Spleen (tissue), 11 donors: Measurements from ENCODE around the gene ZNF266. TPM values are rescaled to one million over a fixed set of nuclear protein-coding genes. Genes with fewer than 3 reads are reported as not detected.
A peak's percentile ranks its signal among the peaks of the same experiment; 100 is the strongest.

Source experiments
- DNase-seq: peaks from one replicate; pipeline ENCODE4 v3.0.0-alpha.2; 2020
- H3K27ac ChIP-seq, 8 donors: fragments of 200-600 bp; sonication (generic) in 7 of 8; 1 replicate in 4 of 8; 2 replicates in 4 of 8; pipeline versions ENCODE4 v1.5.0 to v1.8.0; 2016 to 2021; ENCODE audit warnings: inconsistent platforms in 4 of 8, mild to moderate bottlenecking in 4 of 8, moderate library complexity in 1 of 8
- H3K27me3 ChIP-seq, 7 donors: fragments of 200-600 bp; sonication (generic) in 6 of 7; replicated peaks in 1 of 7; 1 replicate in 4 of 7; 2 replicates in 3 of 7; pipeline versions ENCODE4 v1.5.0 to v1.8.0; 2016 to 2021; ENCODE audit warnings: inconsistent platforms in 3 of 7, mild to moderate bottlenecking in 1 of 7
- H3K36me3 ChIP-seq, 6 donors: fragments of 200-600 bp; sonication (generic) in 5 of 6; 1 replicate in 4 of 6; 2 replicates in 2 of 6; pipeline versions ENCODE4 v1.5.0 to v1.8.0; 2016 to 2021; ENCODE audit warnings: inconsistent platforms in 2 of 6
- H3K4me1 ChIP-seq, 6 donors: fragments of 200-600 bp; sonication (generic) in 5 of 6; 1 replicate in 3 of 6; 2 replicates in 3 of 6; pipeline versions ENCODE4 v1.5.0 to v1.8.0; 2016 to 2021; ENCODE audit warnings: inconsistent platforms in 3 of 6
- H3K4me3 ChIP-seq, 8 donors: fragments of 200-600 bp; sonication (generic) in 7 of 8; 1 replicate in 4 of 8; 2 replicates in 4 of 8; pipeline versions ENCODE4 v1.5.0 to v1.8.0; 2016 to 2021; ENCODE audit warnings: inconsistent platforms in 4 of 8, mild to moderate bottlenecking in 4 of 8, moderate library complexity in 2 of 8
- H3K9me3 ChIP-seq, 8 donors: fragments of 200-600 bp; sonication (generic) in 7 of 8; 1 replicate in 4 of 8; 2 replicates in 4 of 8; pipeline versions ENCODE4 v1.5.0 to v1.8.0; 2016 to 2021; ENCODE audit warnings: inconsistent platforms in 4 of 8
- CTCF ChIP-seq, 11 experiments: fragments of 200-600 bp in 7 of 11; fragments of 450-650 bp in 4 of 11; sonication (generic) in 4 of 11; IDR thresholded peaks in 8 of 11; conservative IDR thresholded peaks in 3 of 11; 1 replicate in 7 of 11; 2 replicates in 4 of 11; pipeline versions ENCODE4 v1.4.0 to v1.8.0; 2016 to 2021; ENCODE audit warnings: antibody characterized with exemption in 11 of 11, inconsistent platforms in 4 of 11, mild to moderate bottlenecking in 1 of 11
- POLR2A ChIP-seq, 3 donors: fragments of 450-650 bp; IDR thresholded peaks; one replicate each; pipeline ENCODE4 v1.5.1; 2017; ENCODE audit warnings: antibody characterized with exemption in 3 of 3, mild to moderate bottlenecking in 1 of 3
- POLR2AphosphoS5 ChIP-seq, 3 donors: sonication (generic); formaldehyde crosslinking; IDR thresholded peaks; one replicate each; pipeline ENCODE4 v1.5.1; 2017; ENCODE audit warnings: antibody characterized with exemption in 3 of 3
- WGBS, 5 donors: extraction: QIAGEN DNeasy Blood & Tissue Kit in 3 of 5; methylation state at CpG; one replicate each; pipeline versions ENCODE4 v1.1.5 to v1.1.7; 2013 to 2018; 5-methylcytosine and 5-hydroxymethylcytosine counted together
- intact Hi-C: fragments of 100-400 bp; cut with DNase I; formaldehyde crosslinking; loops from one replicate; pipeline ENCODE4 v1.15.0; 2023; ENCODE audit warnings: low total_unique reads
- polyA plus RNA-seq, 3 donors: library from polyadenylated mRNA; stranded (reverse); fragments of 200-250 nt; gene quantifications; one replicate each; pipeline ENCODE4 v1.2.1, GENCODE V29; 2013
- total RNA-seq, 7 donors: library from RNA; depleted of rRNA in 3 of 7; stranded (reverse); fragments of >200 nt in 3 of 7; fragmentation: NEBNext Ultra II Directional in 4 of 7; extraction: Animal tissue kit (Norgen Biotek cat#: 25700) in 4 of 7; gene quantifications; one replicate each; pipeline versions ENCODE4 v1.1.0 to v1.2.1, GENCODE V29; 2016 to 2021
- donor health status: healthy with polysubstance abuse.
- donor health status: DM: no; HTN: no; CAD: no; lungs with moderate emphysema.
- donor health status: DM: no; HTN: no; CAD: no.
- donor health status: Bipolar disorder and iron deficiency.
- donor health status: healthy.
- donor health status: DM: no; HTN: no; CAD: no.
- donor health status: DM: yes; HTN: yes; CAD: no.

Gene ZNF266
- total and polyA plus RNA-seq, 10 donors = 26.0 to 75.5 (median 45.3) TPM

GRCh38 chr19:9413240-9413954 is 22.0 kb downstream of the ZNF266 start:
- intact Hi-C loops = no loop called here
- Histone ChIP-seq H3K9me3 (peaks cover 62 to 100% (median 100%) of the 10 kb centered on the region in 8 donors), H3K4me3 (peak overlapping the region in 1 of 8 donors; percentile 35), H3K27ac (no peak overlapping the region), H3K4me1 (no peaks in the 10 kb centered on the region), H3K27me3 (no peaks in the 10 kb centered on the region), H3K36me3 (peaks cover 47 to 69% (median 61%) of the 10 kb centered on the region in 6 donors)
- TF ChIP-seq CTCF (IDR thresholded peaks at IDR 0.05 in 8 of 11, conservative IDR thresholded peaks at IDR 0.05 in 3 of 11) = no peak
- no peak for TF ChIP-seq POLR2A (IDR thresholded peaks at IDR 0.05)
- no peak for TF ChIP-seq POLR2AphosphoS5 (IDR thresholded peaks at IDR 0.05)
- 98 to 99% (median 98%) methylated on average over 14 of the region's 14 CpGs for WGBS, 5 donors
- no peak for DNase-seq

- peaks cover 29 to 100% (median 100%) of the 10 kb centered on the region in 8 donors for H3K9me3 ChIP-seq
- no peaks in the 10 kb centered on the region for H3K27me3 ChIP-seq
- no peak for TF ChIP-seq POLR2A (IDR thresholded peaks at IDR 0.05)
- no peak for TF ChIP-seq POLR2AphosphoS5 (IDR thresholded peaks at IDR 0.05)
- no peak for TF ChIP-seq CTCF (IDR thresholded peaks at IDR 0.05 in 8 of 11, conservative IDR thresholded peaks at IDR 0.05 in 3 of 11)
- no peak for DNase-seq
- intact Hi-C loops = no loop called here
- H3K36me3 ChIP-seq = peaks cover 0 to 16% (median 6%) of the 10 kb centered on the region in 6 donors
- 59 to 67% (median 66%) methylated on average over 5 of the region's 5 CpGs for WGBS, 5 donors
- peaks cover 0 to 14% (median 4%) of the 10 kb centered on the region in 6 donors for H3K4me1 ChIP-seq
- H3K27ac ChIP-seq = no peak overlapping the region
- H3K4me3 ChIP-seq = peak overlapping the region in 2 of 8 donors; percentile 58 to 73
These were observed 27.5 kb downstream of the ZNF266 start for GRCh38 chr19:9407827-9408226.

DNA sequence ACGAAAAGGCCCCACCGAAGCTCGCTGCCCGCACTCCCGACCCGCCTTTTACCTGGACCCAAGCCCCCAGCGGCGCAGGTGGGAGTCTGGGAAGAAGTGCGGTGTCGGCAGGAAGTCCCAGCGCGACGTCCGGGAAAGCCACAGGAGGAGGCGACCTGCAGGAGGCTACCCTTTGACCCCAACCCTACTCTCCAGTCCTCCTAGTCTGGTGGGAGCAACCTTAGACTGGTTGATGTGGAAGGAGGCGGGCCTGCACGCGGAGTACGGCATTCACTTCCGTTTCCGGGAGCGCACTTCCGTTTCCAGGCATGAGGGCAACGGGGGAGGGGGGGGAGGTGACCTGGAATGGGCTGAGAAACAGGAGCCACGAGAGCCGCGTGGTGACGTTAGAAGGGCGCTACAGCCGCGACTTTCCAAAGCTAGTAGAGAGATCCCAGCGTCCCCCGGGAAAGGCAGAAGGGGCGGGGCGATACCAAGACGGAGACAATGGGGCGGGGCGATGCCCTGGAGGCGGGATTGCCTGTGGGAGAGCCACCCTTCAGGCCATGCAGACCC is 28.5 kb downstream of the ZNF266 start:
- H3K9me3 ChIP-seq = peaks cover 19 to 100% (median 97%) of the 10 kb centered on the region in 8 donors
- TF ChIP-seq POLR2A (IDR thresholded peaks at IDR 0.05) (no peak), POLR2AphosphoS5 (IDR thresholded peaks at IDR 0.05) (peak in 2 of 3 donors; percentile 27 to 52), CTCF (IDR thresholded peaks at IDR 0.05 in 8 of 11, conservative IDR thresholded peaks at IDR 0.05 in 3 of 11) (no peak)
- peak overlapping the region; percentile 44 to 73 (median 48) for H3K4me3 ChIP-seq
- WGBS, 5 donors = 6 to 17% (median 10%) methylated on average over 32 to 39 of the region's 39 CpGs
- DNase-seq = peak; percentile 83
- intact Hi-C loops = no loop called here
- peaks cover 0 to 14% (median 4%) of the 10 kb centered on the region in 6 donors for H3K4me1 ChIP-seq
- peak overlapping the region in 5 of 8 donors; percentile 11 to 66 (median 43) for H3K27ac ChIP-seq
- peaks cover 0 to 7% (median 0%) of the 10 kb centered on the region in 6 donors for H3K36me3 ChIP-seq
- H3K27me3 ChIP-seq = no peaks in the 10 kb centered on the region

DNA sequence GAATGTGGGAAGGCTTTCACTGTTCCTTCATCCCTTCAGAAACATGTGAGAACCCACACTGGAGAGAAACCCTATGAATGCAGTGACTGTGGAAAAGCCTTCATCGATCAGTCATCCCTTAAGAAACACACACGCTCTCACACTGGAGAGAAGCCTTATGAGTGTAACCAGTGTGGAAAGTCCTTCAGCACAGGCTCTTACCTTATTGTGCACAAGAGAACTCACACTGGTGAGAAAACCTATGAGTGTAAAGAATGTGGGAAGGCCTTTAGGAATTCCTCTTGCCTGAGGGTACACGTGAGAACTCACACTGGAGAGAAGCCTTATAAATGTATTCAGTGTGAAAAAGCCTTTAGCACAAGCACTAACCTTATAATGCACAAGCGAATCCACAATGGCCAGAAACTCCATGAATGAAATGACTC is 54.0 kb downstream of the ZNF266 start:
- intact Hi-C loops = no loop called here
- Histone ChIP-seq H3K4me1 (no peaks in the 10 kb centered on the region), H3K27ac (no peak overlapping the region), H3K27me3 (no peaks in the 10 kb centered on the region), H3K36me3 (peaks cover 49 to 100% (median 99%) of the 10 kb centered on the region in 6 donors), H3K9me3 (peaks cover 64 to 100% (median 100%) of the 10 kb centered on the region in 8 donors), H3K4me3 (peak overlapping the region in 1 of 8 donors; percentile 25)
- TF ChIP-seq POLR2AphosphoS5 (IDR thresholded peaks at IDR 0.05) = no peak
- TF ChIP-seq CTCF (IDR thresholded peaks at IDR 0.05 in 8 of 11, conservative IDR thresholded peaks at IDR 0.05 in 3 of 11) = no peak
- no peak for TF ChIP-seq POLR2A (IDR thresholded peaks at IDR 0.05)
- no peak for DNase-seq
- whole genome bisulfite sequencing, 5 donors = 74 to 87% (median 81%) methylated on average over 4 of the region's 4 CpGs
